Naive thymus-derived CD4-positive, alpha-beta T cell (primary cell): ENCODE data around the gene CD8A. TPM values are rescaled to one million over a fixed set of nuclear protein-coding genes. Genes with fewer than 3 reads are reported as not detected.
A peak's percentile ranks its signal among the peaks of the same experiment; 100 is the strongest.

ENCODE experiments used
- ATAC-seq: fragments of 150-1000 bp; cut with Tn5 transposase; 2 replicates; pipeline ENCODE4 v1.10.0; 2021; ENCODE audit warnings: mild to moderate bottlenecking, moderate library complexity
- CTCF ChIA-PET: fragments of 350-600 bp; sonication (Branson Sonifier 250); formaldehyde crosslinking; loops from one replicate; lab custom pipeline; 2021; ENCODE audit warnings: antibody characterized with exemption; lab: Charles Lee
- POLR2A ChIA-PET: fragments of 350-600 bp; sonication (Branson Sonifier 250); formaldehyde crosslinking; loops from one replicate; lab custom pipeline; 2021; ENCODE audit warnings: antibody characterized with exemption, inconsistent platforms; lab: Charles Lee
- DNase-seq, 9 donors: peaks; one replicate each; pipeline versions ENCODE4 v3.0.0 to v3.0.0-alpha.2; 2020 to 2022; ENCODE audit warnings: mixed read lengths in 1 of 9
- H3K27ac ChIP-seq: one replicate; pipeline ENCODE4 v1.7.0; 2013; ENCODE audit warnings: mild to moderate bottlenecking, low read depth, low read length, moderate library complexity
- H3K27me3 ChIP-seq, 2 donors: one replicate each; pipeline ENCODE4 v1.7.0; 2013; ENCODE audit warnings: low read length in 2 of 2, mild to moderate bottlenecking in 2 of 2, moderate library complexity in 2 of 2; ENCODE audit not compliant: control insufficient read depth in 2 of 2, insufficient read depth in 2 of 2
- H3K36me3 ChIP-seq, 3 experiments: 1 replicate in 2 of 3; 2 replicates in 1 of 3; pipeline ENCODE4 v1.7.0; 2013; ENCODE audit warnings: low read length in 3 of 3, mild to moderate bottlenecking in 3 of 3, moderate library complexity in 1 of 3; ENCODE audit not compliant: insufficient read depth in 3 of 3, control insufficient read depth in 2 of 3
- H3K4me1 ChIP-seq, 2 donors: one replicate each; pipeline ENCODE4 v1.7.0; 2013; ENCODE audit warnings: low read length in 2 of 2, mild to moderate bottlenecking in 2 of 2, moderate library complexity in 1 of 2; ENCODE audit not compliant: control insufficient read depth in 2 of 2, insufficient read depth in 2 of 2
- H3K4me3 ChIP-seq: 2 replicates; pipeline ENCODE4 v1.7.0; 2013; ENCODE audit warnings: mild to moderate bottlenecking, low read length
- H3K9me3 ChIP-seq, 3 experiments: 1 replicate in 2 of 3; 2 replicates in 1 of 3; pipeline ENCODE4 v1.7.0; 2013; ENCODE audit warnings: low read length in 3 of 3; ENCODE audit not compliant: control insufficient read depth in 2 of 3
- H3K27ac Mint-ChIP-seq, 9 donors: one replicate each; pipeline ENCODE4 v1.8.0; 2020 to 2022; ENCODE audit warnings: mixed read lengths in 9 of 9, mild to moderate bottlenecking in 8 of 9, moderate library complexity in 5 of 9, inconsistent platforms in 2 of 9
- H3K27me3 Mint-ChIP-seq, 5 donors: one replicate each; pipeline ENCODE4 v1.8.0; 2021 to 2022; ENCODE audit warnings: mixed read lengths in 5 of 5, mild to moderate bottlenecking in 1 of 5
- H3K36me3 Mint-ChIP-seq, 5 donors: one replicate each; pipeline ENCODE4 v1.8.0; 2020 to 2022; ENCODE audit warnings: mixed read lengths in 5 of 5, mild to moderate bottlenecking in 3 of 5, inconsistent platforms in 1 of 5
- H3K4me1 Mint-ChIP-seq, 7 donors: one replicate each; pipeline ENCODE4 v1.8.0; 2020 to 2022; ENCODE audit warnings: mixed read lengths in 7 of 7, mild to moderate bottlenecking in 3 of 7, inconsistent platforms in 1 of 7
- H3K4me3 Mint-ChIP-seq, 10 donors: one replicate each; pipeline ENCODE4 v1.8.0; 2020 to 2022; ENCODE audit warnings: mild to moderate bottlenecking in 10 of 10, mixed read lengths in 10 of 10, moderate library complexity in 6 of 10, inconsistent platforms in 2 of 10
- H3K9me3 Mint-ChIP-seq, 11 donors: one replicate each; pipeline ENCODE4 v1.8.0; 2020 to 2022; ENCODE audit warnings: mixed read lengths in 11 of 11, mild to moderate bottlenecking in 4 of 11, inconsistent platforms in 1 of 11, moderate library complexity in 1 of 11
- intact Hi-C, 2 donors: fragments of 100-400 bp; cut with micrococcal nuclease; formaldehyde crosslinking; loops; one replicate each; pipeline ENCODE4 v1.15.1; 2023
- polyA plus RNA-seq, 2 donors: library from polyadenylated mRNA; unstranded; fragments of 300-500 nt; fragmentation: Illumina TruSeq; gene quantifications; one replicate each; pipeline ENCODE4 v1.2.3, GENCODE V29; 2021
- total RNA-seq, 6 experiments: library from RNA in 5 of 6; stranded (reverse) in 5 of 6; gene quantifications; 1 replicate in 5 of 6; 2 replicates in 1 of 6; pipeline ENCODE4 v1.2.3 and lab custom pipeline; 2021 to 2026

The CD8A gene
- total and polyA plus RNA-seq, 7 experiments from 2014 or later = 0.16 to 56.0 (median 1.6) TPM

- ChIA-PET CTCF (no interaction called here), POLR2A (no interaction called here)
- Histone ChIP-seq H3K9me3 (no peaks in the 10 kb centered on the region), H3K36me3 (peaks cover 0 to 26% (median 0%) of the 10 kb centered on the region in 3 experiments), H3K27me3 (peaks cover 0 to 24% of the 10 kb centered on the region in 2 donors), H3K4me3 (peak overlapping the region; percentile 55), H3K4me1 (peaks cover 16 to 69% of the 10 kb centered on the region in 2 donors), H3K27ac (no peak overlapping the region)
- Mint-ChIP-seq H3K4me3 (peak overlapping the region in 6 of 10 donors; percentile 23 to 90 (median 37)), H3K27ac (no peak overlapping the region), H3K4me1 (peaks cover 10 to 34% (median 23%) of the 10 kb centered on the region in 7 donors), H3K36me3 (peaks cover 0 to 13% (median 0%) of the 10 kb centered on the region in 5 donors), H3K9me3 (peaks cover 0 to 4% (median 0%) of the 10 kb centered on the region in 11 donors), H3K27me3 (peaks cover 32 to 80% (median 41%) of the 10 kb centered on the region in 5 donors)
- intact Hi-C loops = no loop called here
- ATAC-seq (no peak), DNase-seq (no peak)
Observed at GRCh38 chr2:86788881-86789686, 1.6 kb downstream of the CD8A start.

GRCh38 chr2:86788165-86788564 lies 2.5 kb downstream of the CD8A start:
- Histone ChIP-seq H3K27ac (no peak overlapping the region), H3K4me3 (peak overlapping the region; percentile 50), H3K27me3 (peaks cover 0 to 21% of the 10 kb centered on the region in 2 donors), H3K4me1 (peaks cover 16 to 68% of the 10 kb centered on the region in 2 donors), H3K9me3 (no peaks in the 10 kb centered on the region), H3K36me3 (peaks cover 0 to 26% (median 0%) of the 10 kb centered on the region in 3 experiments)
- peaks cover 10 to 32% (median 22%) of the 10 kb centered on the region in 7 donors for H3K4me1 Mint-ChIP-seq
- no peak for DNase-seq
- no peak overlapping the region for H3K27ac Mint-ChIP-seq
- peaks cover 0 to 9% (median 0%) of the 10 kb centered on the region in 5 donors for H3K36me3 Mint-ChIP-seq
- peak overlapping the region in 4 of 10 donors; percentile 5 to 66 (median 36) for H3K4me3 Mint-ChIP-seq
- no peak for ATAC-seq
- ChIA-PET POLR2A (no interaction called here), CTCF (interaction anchor here (0.6 kb wide), 1 partner anchor 31 kb away, joined by 3 read pairs; no protein-coding TSS in a partner anchor)
- H3K9me3 Mint-ChIP-seq = peaks cover 0 to 3% (median 0%) of the 10 kb centered on the region in 11 donors
- peaks cover 23 to 77% (median 34%) of the 10 kb centered on the region in 5 donors for H3K27me3 Mint-ChIP-seq
- intact Hi-C loops = no loop called here

- H3K36me3 ChIP-seq = peaks cover 0 to 26% (median 0%) of the 10 kb centered on the region in 3 experiments
- ChIA-PET CTCF (interaction anchor here (0.6 kb wide), 1 partner anchor 31 kb away, joined by 3 read pairs; no protein-coding TSS in a partner anchor), POLR2A (no interaction called here)
- peak overlapping the region in 5 of 10 donors; percentile 5 to 69 (median 44) for H3K4me3 Mint-ChIP-seq
- H3K27ac ChIP-seq = no peak overlapping the region
- peaks cover 10 to 28% (median 22%) of the 10 kb centered on the region in 7 donors for H3K4me1 Mint-ChIP-seq
- H3K4me1 ChIP-seq = peaks cover 16 to 63% of the 10 kb centered on the region in 2 donors
- H3K36me3 Mint-ChIP-seq = peaks cover 0 to 8% (median 0%) of the 10 kb centered on the region in 5 donors
- peaks cover 0 to 2% (median 0%) of the 10 kb centered on the region in 11 donors for H3K9me3 Mint-ChIP-seq
- DNase-seq = no peak
- no peaks in the 10 kb centered on the region for H3K9me3 ChIP-seq
- H3K4me3 ChIP-seq = peak overlapping the region; percentile 50
- no peak for ATAC-seq
- peaks cover 19 to 73% (median 29%) of the 10 kb centered on the region in 5 donors for H3K27me3 Mint-ChIP-seq
- no peak overlapping the region for H3K27ac Mint-ChIP-seq
- intact Hi-C loops = no loop called here
- H3K27me3 ChIP-seq = peaks cover 0 to 17% of the 10 kb centered on the region in 2 donors
Observed at GRCh38 chr2:86787736-86788135, 3.0 kb downstream of the CD8A start.

GRCh38 chr2:86786001-86786536 lies 4.6 kb downstream of the CD8A start:
- ChIA-PET CTCF (interaction anchor here (0.9 kb wide), 1 partner anchor 22 kb away, joined by 3 read pairs; no protein-coding TSS in a partner anchor), POLR2A (no interaction called here)
- ATAC-seq (peak; percentile 75), DNase-seq (no peak)
- peaks cover 0 to 4% of the 10 kb centered on the region in 2 donors for H3K27me3 ChIP-seq
- intact Hi-C loops = no loop called here
- Mint-ChIP-seq H3K4me1 (peaks cover 3 to 15% (median 10%) of the 10 kb centered on the region in 7 donors), H3K27me3 (peaks cover 8 to 59% (median 15%) of the 10 kb centered on the region in 5 donors), H3K4me3 (no peak overlapping the region), H3K9me3 (peaks cover 0 to 2% (median 0%) of the 10 kb centered on the region in 11 donors), H3K36me3 (peaks cover 0 to 3% (median 0%) of the 10 kb centered on the region in 5 donors), H3K27ac (no peak overlapping the region)
- H3K4me3 ChIP-seq = peak overlapping the region; percentile 29
- H3K4me1 ChIP-seq = peaks cover 9 to 47% of the 10 kb centered on the region in 2 donors
- H3K36me3 ChIP-seq = peaks cover 0 to 26% (median 0%) of the 10 kb centered on the region in 3 experiments
- no peak overlapping the region for H3K27ac ChIP-seq
- no peaks in the 10 kb centered on the region for H3K9me3 ChIP-seq

GRCh38 chr2:86785456-86785855 lies 5.3 kb downstream of the CD8A start:
- H3K4me1 Mint-ChIP-seq = peaks cover 0 to 12% (median 7%) of the 10 kb centered on the region in 7 donors
- POLR2A ChIA-PET = no interaction called here
- peak; percentile 49 for ATAC-seq

GRCh38 chr2:86783615-86784339 lies 6.9 kb downstream of the CD8A start:
- Histone ChIP-seq H3K4me3 (no peak overlapping the region), H3K36me3 (peaks cover 0 to 20% (median 0%) of the 10 kb centered on the region in 3 experiments), H3K27me3 (no peaks in the 10 kb centered on the region), H3K9me3 (no peaks in the 10 kb centered on the region), H3K27ac (no peak overlapping the region), H3K4me1 (peaks cover 0 to 45% of the 10 kb centered on the region in 2 donors)
- H3K4me3 Mint-ChIP-seq = no peak overlapping the region
- DNase-seq = no peak
- intact Hi-C loops = no loop called here
- H3K9me3 Mint-ChIP-seq = no peaks in the 10 kb centered on the region
- ChIA-PET CTCF (no interaction called here), POLR2A (no interaction called here)
- no peaks in the 10 kb centered on the region for H3K36me3 Mint-ChIP-seq
- H3K27me3 Mint-ChIP-seq = peaks cover 0 to 42% (median 7%) of the 10 kb centered on the region in 5 donors
- H3K27ac Mint-ChIP-seq = peak overlapping the region in 1 of 9 donors; percentile 9
- H3K4me1 Mint-ChIP-seq = peaks cover 0 to 7% (median 0%) of the 10 kb centered on the region in 7 donors
- ATAC-seq = no peak

More at GRCh38 chr2:86785456-86785855, 5.3 kb downstream of the CD8A start:
- Mint-ChIP-seq H3K36me3 (no peaks in the 10 kb centered on the region), H3K27me3 (peaks cover 5 to 55% (median 12%) of the 10 kb centered on the region in 5 donors), H3K4me3 (no peak overlapping the region), H3K9me3 (peaks cover 0 to 2% (median 0%) of the 10 kb centered on the region in 11 donors), H3K27ac (peak overlapping the region in 1 of 9 donors; percentile 15)
- peaks cover 5 to 45% of the 10 kb centered on the region in 2 donors for H3K4me1 ChIP-seq
- intact Hi-C loops = no loop called here
- CTCF ChIA-PET = interaction anchor here (0.9 kb wide), 1 partner anchor 23 kb away, joined by 3 read pairs; no protein-coding TSS in a partner anchor
- H3K27me3 ChIP-seq = peaks cover 0 to 4% of the 10 kb centered on the region in 2 donors
- peak overlapping the region; percentile 37 for H3K4me3 ChIP-seq
- DNase-seq = no peak
- H3K36me3 ChIP-seq = peaks cover 0 to 26% (median 0%) of the 10 kb centered on the region in 3 experiments
- H3K9me3 ChIP-seq = no peaks in the 10 kb centered on the region
- no peak overlapping the region for H3K27ac ChIP-seq
